ENCODE measurements around the gene GIMAP7. TPM values are rescaled to one million over a fixed set of nuclear protein-coding genes. Genes with fewer than 3 reads are reported as not detected.

The GIMAP7 gene
- total RNA-seq, 1 experiment from 2014 or later = not detected

DNA sequence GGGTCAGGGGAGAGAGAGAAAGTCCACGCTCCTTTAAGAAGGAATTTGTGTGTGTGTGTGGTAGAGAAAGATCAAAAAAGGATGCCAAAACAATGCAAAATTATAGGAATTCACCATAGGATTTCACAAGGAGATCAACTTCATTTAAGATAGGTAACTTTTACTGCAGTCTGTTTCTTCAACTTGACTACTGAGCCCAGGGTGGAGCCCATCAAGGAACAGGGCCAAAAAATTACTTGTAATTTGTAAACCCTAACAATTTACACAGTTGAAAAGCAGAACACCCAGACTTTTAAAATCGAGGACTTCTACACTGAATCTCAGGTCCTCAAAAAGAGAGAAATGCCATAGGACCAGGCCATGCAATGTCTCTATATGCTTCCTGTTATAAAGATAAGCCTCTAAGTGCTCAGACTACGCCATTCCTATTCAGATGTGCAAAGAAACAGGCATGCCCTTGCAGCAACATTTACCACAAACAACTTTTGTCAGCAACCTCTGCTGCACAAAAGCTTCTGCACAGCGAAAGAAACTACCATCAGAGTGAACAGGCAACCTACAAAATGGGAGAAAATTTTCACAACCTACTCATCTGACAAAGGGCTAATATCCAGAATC lies 42.0 kb downstream of the GIMAP7 start:
- Histone ChIP-seq H3K4me3 (ENCODE audit: low read length) (no peak overlapping the region), H4K20me1 (ENCODE audit: insufficient read depth, low read depth, low read length) (no peaks in the 10 kb centered on the region), H3K27ac (ENCODE audit: low read length) (no peak overlapping the region), H2AFZ (ENCODE audit: low read length) (no peak overlapping the region), H3K9ac (ENCODE audit: low read length) (no peak overlapping the region), H3K4me2 (ENCODE audit: low read depth, low read length, poor library complexity, severe bottlenecking) (no peak overlapping the region), H3K27me3 (ENCODE audit: low read length) (no peaks in the 10 kb centered on the region), H3K9me2 (replicated peaks; ENCODE audit: insufficient read depth, low read length) (no peaks in the 10 kb centered on the region), H3K9me3 (ENCODE audit: low read length) (no peaks in the 10 kb centered on the region; the same call in 1 of the 2 replicates), H3K79me2 (ENCODE audit: low read length) (no peaks in the 10 kb centered on the region), H3K36me3 (ENCODE audit: insufficient read depth, low read length) (no peaks in the 10 kb centered on the region), H3K4me1 (ENCODE audit: low read length) (no peaks in the 10 kb centered on the region)
- no peak for DNase-seq

DNA sequence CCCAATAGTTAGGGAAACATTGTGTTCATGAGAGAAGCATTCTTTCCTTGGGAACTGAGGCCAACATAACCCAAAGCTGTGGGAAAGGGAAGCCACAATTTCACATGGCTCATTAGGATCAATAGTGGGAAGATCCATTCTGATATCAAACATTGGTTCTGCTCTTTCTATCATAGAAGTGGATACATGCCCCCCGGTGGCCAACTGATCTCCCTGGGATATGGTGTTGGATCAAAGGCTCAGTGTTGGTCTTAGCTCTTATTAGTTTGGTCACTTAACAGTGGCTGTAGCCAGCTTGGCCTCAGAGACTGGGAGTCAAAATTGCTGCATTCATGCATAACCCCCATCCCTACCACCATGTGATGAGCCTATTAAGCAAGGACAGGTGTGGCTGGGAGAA lies 45.8 kb downstream of the GIMAP7 start:
- Histone ChIP-seq H3K9ac (ENCODE audit: low read length) (no peak overlapping the region), H3K4me3 (ENCODE audit: low read length) (no peak overlapping the region)
- DNase-seq = no peak

DNA sequence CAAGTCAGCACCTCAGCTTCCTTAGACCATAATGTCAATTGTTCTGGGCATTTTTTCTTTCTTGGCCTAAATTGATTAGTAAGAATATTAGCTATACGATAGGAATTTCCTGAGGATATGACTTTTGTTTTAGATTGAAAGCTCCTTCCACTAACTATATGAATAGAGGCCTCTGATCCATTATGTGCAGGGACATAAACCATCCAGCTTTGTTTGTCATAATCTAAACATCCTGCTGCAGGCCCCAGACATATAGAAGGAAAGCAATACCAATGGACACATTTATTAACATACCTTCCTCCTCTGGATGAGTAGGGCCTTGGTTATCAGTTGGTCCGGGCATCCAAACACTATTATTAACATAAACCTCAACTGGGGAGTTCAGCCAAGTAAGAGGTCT lies 48.2 kb downstream of the GIMAP7 start:
- Histone ChIP-seq H3K27me3 (ENCODE audit: low read length) (0 out of 2 replicates have a peak, but pooled peaks cover 3% of the 10 kb centered on the region), H3K27ac (ENCODE audit: low read length) (no peak overlapping the region), H2AFZ (ENCODE audit: low read length) (no peak overlapping the region), H3K4me3 (ENCODE audit: low read length) (no peak overlapping the region), H3K4me2 (ENCODE audit: low read depth, low read length, poor library complexity, severe bottlenecking) (no peak overlapping the region), H4K20me1 (ENCODE audit: insufficient read depth, low read depth, low read length) (no peaks in the 10 kb centered on the region), H3K4me1 (ENCODE audit: low read length) (no peaks in the 10 kb centered on the region), H3K79me2 (ENCODE audit: low read length) (no peaks in the 10 kb centered on the region), H3K9me3 (ENCODE audit: low read length) (no peaks in the 10 kb centered on the region; the same call in 1 of the 2 replicates), H3K9me2 (replicated peaks; ENCODE audit: insufficient read depth, low read length) (no peaks in the 10 kb centered on the region), H3K36me3 (ENCODE audit: insufficient read depth, low read length) (no peaks in the 10 kb centered on the region), H3K9ac (ENCODE audit: low read length) (no peak overlapping the region)
- no peak for DNase-seq

More for the DNA sequence above, 45.8 kb downstream of the GIMAP7 start:
- no peak overlapping the region for H3K27ac ChIP-seq (ENCODE audit: low read length)
- H3K9me2 ChIP-seq (replicated peaks; ENCODE audit: insufficient read depth, low read length) = no peaks in the 10 kb centered on the region
- no peaks in the 10 kb centered on the region for H3K4me1 ChIP-seq (ENCODE audit: low read length)
- no peaks in the 10 kb centered on the region for H4K20me1 ChIP-seq (ENCODE audit: insufficient read depth, low read depth, low read length)
- no peaks in the 10 kb centered on the region for H3K36me3 ChIP-seq (ENCODE audit: insufficient read depth, low read length)
- no peak overlapping the region for H3K4me2 ChIP-seq (ENCODE audit: low read depth, low read length, poor library complexity, severe bottlenecking)
- no peaks in the 10 kb centered on the region; the same call in 1 of the 2 replicates for H3K9me3 ChIP-seq (ENCODE audit: low read length)
- H3K79me2 ChIP-seq (ENCODE audit: low read length) = no peaks in the 10 kb centered on the region
- H2AFZ ChIP-seq (ENCODE audit: low read length) = no peak overlapping the region
- 0 out of 2 replicates have a peak, but pooled peaks cover 3% of the 10 kb centered on the region for H3K27me3 ChIP-seq (ENCODE audit: low read length)

DNA sequence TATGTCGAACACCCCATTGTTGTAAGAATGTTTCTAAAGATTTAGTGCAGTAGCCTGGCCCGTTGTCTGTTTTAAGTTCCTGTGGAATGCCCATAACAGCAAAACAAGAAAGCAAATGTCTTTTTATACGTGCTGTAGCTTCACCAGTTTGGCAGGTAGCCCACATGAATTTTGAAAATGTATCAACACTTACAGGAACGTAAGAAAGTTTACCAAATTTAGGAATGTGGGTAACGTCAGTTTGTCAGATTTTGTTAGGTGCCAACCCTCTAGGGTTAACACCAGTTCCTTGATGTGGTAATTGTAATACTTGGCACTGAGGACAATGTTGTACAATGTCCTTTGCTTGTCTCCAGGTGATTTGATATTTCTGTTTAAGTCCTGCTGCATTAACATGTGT lies 49.3 kb downstream of the GIMAP7 start:
- Histone ChIP-seq H3K27ac (ENCODE audit: low read length) (no peak overlapping the region), H3K9me3 (ENCODE audit: low read length) (no peaks in the 10 kb centered on the region; the same call in 1 of the 2 replicates), H3K79me2 (ENCODE audit: low read length) (no peaks in the 10 kb centered on the region), H3K4me1 (ENCODE audit: low read length) (no peaks in the 10 kb centered on the region), H3K4me2 (ENCODE audit: low read depth, low read length, poor library complexity, severe bottlenecking) (no peak overlapping the region), H3K9ac (ENCODE audit: low read length) (no peak overlapping the region), H2AFZ (ENCODE audit: low read length) (no peak overlapping the region), H3K4me3 (ENCODE audit: low read length) (no peak overlapping the region), H4K20me1 (ENCODE audit: insufficient read depth, low read depth, low read length) (no peaks in the 10 kb centered on the region), H3K36me3 (ENCODE audit: insufficient read depth, low read length) (no peaks in the 10 kb centered on the region), H3K27me3 (ENCODE audit: low read length) (0 out of 2 replicates have a peak, but pooled peaks cover 3% of the 10 kb centered on the region), H3K9me2 (replicated peaks; ENCODE audit: insufficient read depth, low read length) (no peaks in the 10 kb centered on the region)
- DNase-seq = no peak

DNA sequence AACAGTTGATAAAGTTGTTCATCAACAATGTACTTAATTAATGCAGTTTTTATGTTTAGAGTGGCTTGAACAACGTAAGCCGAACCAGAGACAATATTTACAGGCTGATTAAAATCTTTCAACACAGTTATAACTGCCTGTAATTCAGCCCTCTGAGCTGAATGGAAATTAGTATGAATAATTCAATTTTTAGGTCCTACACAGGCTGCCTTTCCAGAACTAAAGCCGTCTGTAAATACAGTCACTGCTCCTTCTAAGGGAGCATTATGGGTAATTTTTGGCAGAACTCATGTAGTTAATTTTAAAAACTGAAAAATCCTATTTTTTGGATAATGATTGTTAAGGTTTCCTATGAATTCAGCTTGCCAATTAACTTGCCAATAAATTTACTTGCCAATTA lies 49.9 kb downstream of the GIMAP7 start:
- Histone ChIP-seq H3K9ac (ENCODE audit: low read length) (no peak overlapping the region), H4K20me1 (ENCODE audit: insufficient read depth, low read depth, low read length) (no peaks in the 10 kb centered on the region), H3K9me3 (ENCODE audit: low read length) (no peaks in the 10 kb centered on the region; the same call in 1 of the 2 replicates), H3K4me1 (ENCODE audit: low read length) (no peaks in the 10 kb centered on the region), H3K9me2 (replicated peaks; ENCODE audit: insufficient read depth, low read length) (no peaks in the 10 kb centered on the region), H3K4me2 (ENCODE audit: low read depth, low read length, poor library complexity, severe bottlenecking) (no peak overlapping the region), H3K36me3 (ENCODE audit: insufficient read depth, low read length) (no peaks in the 10 kb centered on the region), H3K27ac (ENCODE audit: low read length) (no peak overlapping the region), H2AFZ (ENCODE audit: low read length) (no peak overlapping the region), H3K4me3 (ENCODE audit: low read length) (no peak overlapping the region), H3K79me2 (ENCODE audit: low read length) (no peaks in the 10 kb centered on the region), H3K27me3 (ENCODE audit: low read length) (0 out of 2 replicates have a peak, but pooled peaks cover 3% of the 10 kb centered on the region)
- no peak for DNase-seq

DNA sequence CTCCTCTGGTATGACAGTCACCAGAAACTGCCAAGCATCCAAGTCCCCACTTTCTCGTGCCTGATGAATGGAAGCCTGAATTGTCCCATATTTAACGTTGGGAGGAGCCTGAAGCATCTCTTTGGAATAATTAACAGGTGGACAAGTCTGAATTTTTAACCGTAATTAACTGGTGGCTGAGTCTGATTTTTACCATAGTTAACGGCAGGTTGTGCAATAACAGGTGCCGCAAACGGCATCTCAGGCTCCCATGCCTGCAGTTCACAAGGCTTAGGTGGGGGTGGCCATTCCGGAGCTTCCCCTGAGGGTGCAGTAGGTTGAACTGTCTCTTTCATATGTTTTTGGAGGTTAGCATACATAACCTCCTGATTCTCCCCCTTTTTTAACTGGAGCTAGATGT lies 50.6 kb downstream of the GIMAP7 start:
- no peak overlapping the region for H3K27ac ChIP-seq (ENCODE audit: low read length)
- H2AFZ ChIP-seq (ENCODE audit: low read length) = no peak overlapping the region
- no peaks in the 10 kb centered on the region for H3K4me1 ChIP-seq (ENCODE audit: low read length)
- H3K9me3 ChIP-seq (ENCODE audit: low read length) = no peaks in the 10 kb centered on the region; the same call in 1 of the 2 replicates
- no peaks in the 10 kb centered on the region for H3K79me2 ChIP-seq (ENCODE audit: low read length)
- no peaks in the 10 kb centered on the region for H3K9me2 ChIP-seq (replicated peaks; ENCODE audit: insufficient read depth, low read length)
- H4K20me1 ChIP-seq (ENCODE audit: insufficient read depth, low read depth, low read length) = no peaks in the 10 kb centered on the region
- H3K27me3 ChIP-seq (ENCODE audit: low read length) = 0 out of 2 replicates have a peak, but pooled peaks cover 5% of the 10 kb centered on the region
- H3K9ac ChIP-seq (ENCODE audit: low read length) = no peak overlapping the region
- DNase-seq = no peak
- H3K36me3 ChIP-seq (ENCODE audit: insufficient read depth, low read length) = no peaks in the 10 kb centered on the region
- no peak overlapping the region for H3K4me3 ChIP-seq (ENCODE audit: low read length)
- H3K4me2 ChIP-seq (ENCODE audit: low read depth, low read length, poor library complexity, severe bottlenecking) = no peak overlapping the region

DNA sequence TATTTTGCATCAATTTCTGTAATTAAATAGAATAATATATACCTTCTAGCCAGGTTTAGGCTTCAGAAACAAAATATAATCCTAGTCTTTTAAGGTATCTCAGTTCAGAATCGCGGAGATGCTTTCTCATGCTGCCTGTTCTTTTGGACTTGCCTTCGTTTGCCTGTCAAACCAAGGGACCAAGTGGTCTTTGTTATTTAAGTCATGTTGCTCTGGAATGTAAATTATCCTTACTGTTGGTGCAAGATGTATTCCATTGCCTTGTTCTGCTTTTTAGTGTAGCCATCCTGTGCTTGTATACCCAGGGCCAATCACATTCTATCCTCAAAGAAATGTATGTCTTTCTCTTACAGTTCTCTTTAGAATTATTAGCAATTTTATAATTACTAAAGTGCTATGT lies 51.5 kb downstream of the GIMAP7 start:
- Histone ChIP-seq H3K79me2 (ENCODE audit: low read length) (no peaks in the 10 kb centered on the region), H3K9me2 (replicated peaks; ENCODE audit: insufficient read depth, low read length) (no peaks in the 10 kb centered on the region), H3K9me3 (ENCODE audit: low read length) (no peaks in the 10 kb centered on the region), H2AFZ (ENCODE audit: low read length) (no peak overlapping the region), H3K4me3 (ENCODE audit: low read length) (no peak overlapping the region), H3K9ac (ENCODE audit: low read length) (no peak overlapping the region), H3K27me3 (ENCODE audit: low read length) (0 out of 2 replicates have a peak, but pooled peaks cover 5% of the 10 kb centered on the region), H3K4me1 (ENCODE audit: low read length) (no peaks in the 10 kb centered on the region), H3K4me2 (ENCODE audit: low read depth, low read length, poor library complexity, severe bottlenecking) (no peak overlapping the region), H3K27ac (ENCODE audit: low read length) (no peak overlapping the region), H3K36me3 (ENCODE audit: insufficient read depth, low read length) (no peaks in the 10 kb centered on the region), H4K20me1 (ENCODE audit: insufficient read depth, low read depth, low read length) (no peaks in the 10 kb centered on the region)
- no peak for DNase-seq

DNA sequence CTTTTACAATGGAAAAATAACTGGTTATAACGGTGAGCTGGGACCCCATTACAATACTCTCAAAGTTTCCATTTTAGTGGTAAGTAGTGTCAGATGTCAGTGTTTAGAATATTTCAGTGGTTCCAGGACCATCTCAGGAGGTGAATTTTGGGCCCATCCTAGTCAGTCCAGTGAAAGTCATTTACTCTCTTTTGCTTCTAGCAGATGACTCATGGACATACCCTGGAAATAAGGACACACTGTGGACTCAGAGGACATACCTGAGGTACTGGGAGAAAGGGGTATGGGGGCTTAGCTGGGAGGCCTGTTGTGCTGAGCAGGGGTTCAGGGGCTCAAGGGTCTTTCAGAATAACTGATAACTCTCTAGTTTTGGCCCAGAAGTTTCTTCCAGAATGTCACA lies 51.9 kb downstream of the GIMAP7 start:
- H3K4me2 ChIP-seq (ENCODE audit: low read depth, low read length, poor library complexity, severe bottlenecking) = no peak overlapping the region
- H3K36me3 ChIP-seq (ENCODE audit: insufficient read depth, low read length) = no peaks in the 10 kb centered on the region
- H3K9ac ChIP-seq (ENCODE audit: low read length) = no peak overlapping the region
- H3K9me2 ChIP-seq (replicated peaks; ENCODE audit: insufficient read depth, low read length) = no peaks in the 10 kb centered on the region
- no peaks in the 10 kb centered on the region for H3K79me2 ChIP-seq (ENCODE audit: low read length)
- 0 out of 2 replicates have a peak, but pooled peaks cover 5% of the 10 kb centered on the region for H3K27me3 ChIP-seq (ENCODE audit: low read length)
- no peak overlapping the region for H3K27ac ChIP-seq (ENCODE audit: low read length)
- no peak overlapping the region for H3K4me3 ChIP-seq (ENCODE audit: low read length)
- no peak overlapping the region for H2AFZ ChIP-seq (ENCODE audit: low read length)
- H4K20me1 ChIP-seq (ENCODE audit: insufficient read depth, low read depth, low read length) = no peaks in the 10 kb centered on the region
- DNase-seq = no peak
- H3K9me3 ChIP-seq (ENCODE audit: low read length) = no peaks in the 10 kb centered on the region
- H3K4me1 ChIP-seq (ENCODE audit: low read length) = no peaks in the 10 kb centered on the region

All from Karpas-422 (cell line).